ENCODE measurements around the gene F13B. TPM values are rescaled to one million over a fixed set of nuclear protein-coding genes. Genes with fewer than 3 reads are reported as not detected.

The F13B gene
- total RNA-seq, 1 experiment from 2014 or later = not detected

- no peak overlapping the region for H3K4me2 ChIP-seq (ENCODE audit: low read length)
- POLR2A ChIA-PET (ENCODE audit: unreplicated experiment) = no interaction called here
- DNase-seq = peak; percentile 11
Measured at GRCh38 chr1:197029749-197030148, 37.3 kb downstream of the F13B start.

GRCh38 chr1:197027359-197027758 lies 39.7 kb downstream of the F13B start:
- peak; percentile 96 for ATAC-seq
- Histone ChIP-seq H3K9me3 (ENCODE audit: low read length) (no peaks in the 10 kb centered on the region), H3K79me2 (ENCODE audit: low read length) (no peaks in the 10 kb centered on the region)

More at GRCh38 chr1:197029749-197030148, 37.3 kb downstream of the F13B start:
- Histone ChIP-seq H4K20me1 (ENCODE audit: low read length) (no peaks in the 10 kb centered on the region), H3K9me2 (replicated peaks; ENCODE audit: low read length) (no peaks in the 10 kb centered on the region), H2AFZ (ENCODE audit: low read length) (no peak overlapping the region), H3K9me3 (ENCODE audit: low read length) (no peaks in the 10 kb centered on the region), H3K36me3 (ENCODE audit: low read depth, low read length) (no peaks in the 10 kb centered on the region), H3K9ac (ENCODE audit: low read length) (no peak overlapping the region), H3K79me2 (ENCODE audit: low read length) (no peaks in the 10 kb centered on the region), H3K27ac (ENCODE audit: low read length) (no peak overlapping the region), H3K4me3 (ENCODE audit: low read length) (no peak overlapping the region), H3K27me3 (ENCODE audit: low read length) (no peaks in the 10 kb centered on the region), H3F3A (ENCODE audit: low read length, unreplicated experiment) (no peaks in the 10 kb centered on the region), H3K4me1 (ENCODE audit: insufficient read depth, low read length) (peaks cover 13% of the 10 kb centered on the region)
- CTCF ChIA-PET = no interaction called here
- BruUV-seq (replicated peaks) = no TSS peak
- intact Hi-C loops (cut with micrococcal nuclease) = loop anchor here (5.0 kb wide), 1 partner anchor 103 kb away; no protein-coding TSS in a partner anchor
- TF ChIP-seq EZH2phosphoT487 (IDR thresholded peaks at IDR 0.05; ENCODE audit: borderline replicate concordance, low read length) (no peak), EZH2 (IDR thresholded peaks at IDR 0.05; ENCODE audit: low read length, unreplicated experiment) (no peak), CTCF (conservative IDR thresholded peaks at IDR 0.05; ENCODE audit: low read depth, low read length) (no peak)
- no peak for ATAC-seq

More at GRCh38 chr1:197027359-197027758, 39.7 kb downstream of the F13B start:
- H3K4me1 ChIP-seq (ENCODE audit: insufficient read depth, low read length) = peaks cover 6% of the 10 kb centered on the region; the same call in 1 of the 2 replicates
- intact Hi-C loops (cut with micrococcal nuclease) = loop anchor here (5.0 kb wide), 1 partner anchor 105 kb away; no protein-coding TSS in a partner anchor
- peak; percentile 59 for DNase-seq
- H3F3A ChIP-seq (ENCODE audit: low read length, unreplicated experiment) = no peaks in the 10 kb centered on the region
- no peaks in the 10 kb centered on the region for H3K36me3 ChIP-seq (ENCODE audit: low read depth, low read length)
- BruUV-seq (replicated peaks) = no TSS peak
- no peak overlapping the region for H3K9ac ChIP-seq (ENCODE audit: low read length)
- ChIA-PET CTCF (no interaction called here), POLR2A (ENCODE audit: unreplicated experiment) (no interaction called here)
- 0 out of 2 replicates have a peak overlapping the region, but pooled peaks have one; percentile 26 for H3K4me2 ChIP-seq (ENCODE audit: low read length)
- no peak overlapping the region for H3K4me3 ChIP-seq (ENCODE audit: low read length)
- no peaks in the 10 kb centered on the region for H3K9me2 ChIP-seq (replicated peaks; ENCODE audit: low read length)
- no peak for TF ChIP-seq EZH2phosphoT487 (IDR thresholded peaks at IDR 0.05; ENCODE audit: borderline replicate concordance, low read length)
- no peak for TF ChIP-seq EZH2 (IDR thresholded peaks at IDR 0.05; ENCODE audit: low read length, unreplicated experiment)
- no peak for TF ChIP-seq CTCF (conservative IDR thresholded peaks at IDR 0.05; ENCODE audit: low read depth, low read length)
- no peak overlapping the region for H3K27ac ChIP-seq (ENCODE audit: low read length)
- H3K27me3 ChIP-seq (ENCODE audit: low read length) = no peaks in the 10 kb centered on the region
- H2AFZ ChIP-seq (ENCODE audit: low read length) = no peak overlapping the region
- no peaks in the 10 kb centered on the region for H4K20me1 ChIP-seq (ENCODE audit: low read length)
